Naive thymus-derived CD4-positive, alpha-beta T cell (primary cell): ENCODE results near the gene ANKS1B. TPM values are rescaled to one million over a fixed set of nuclear protein-coding genes. Genes with fewer than 3 reads are reported as not detected.

ENCODE experiments used
- ATAC-seq: fragments of 150-1000 bp; cut with Tn5 transposase; 2 replicates; pipeline ENCODE4 v1.10.0; 2021; ENCODE audit warnings: mild to moderate bottlenecking, moderate library complexity
- CTCF ChIA-PET: fragments of 350-600 bp; sonication (Branson Sonifier 250); formaldehyde crosslinking; loops from one replicate; lab custom pipeline; 2021; ENCODE audit warnings: antibody characterized with exemption; lab: Charles Lee
- POLR2A ChIA-PET: fragments of 350-600 bp; sonication (Branson Sonifier 250); formaldehyde crosslinking; loops from one replicate; lab custom pipeline; 2021; ENCODE audit warnings: antibody characterized with exemption, inconsistent platforms; lab: Charles Lee
- DNase-seq, 9 donors: peaks; one replicate each; pipeline versions ENCODE4 v3.0.0 to v3.0.0-alpha.2; 2020 to 2022; ENCODE audit warnings: mixed read lengths in 1 of 9
- H3K27ac ChIP-seq: one replicate; pipeline ENCODE4 v1.7.0; 2013; ENCODE audit warnings: mild to moderate bottlenecking, low read depth, low read length, moderate library complexity
- H3K27me3 ChIP-seq, 2 donors: one replicate each; pipeline ENCODE4 v1.7.0; 2013; ENCODE audit warnings: low read length in 2 of 2, mild to moderate bottlenecking in 2 of 2, moderate library complexity in 2 of 2; ENCODE audit not compliant: control insufficient read depth in 2 of 2, insufficient read depth in 2 of 2
- H3K36me3 ChIP-seq, 3 experiments: 1 replicate in 2 of 3; 2 replicates in 1 of 3; pipeline ENCODE4 v1.7.0; 2013; ENCODE audit warnings: low read length in 3 of 3, mild to moderate bottlenecking in 3 of 3, moderate library complexity in 1 of 3; ENCODE audit not compliant: insufficient read depth in 3 of 3, control insufficient read depth in 2 of 3
- H3K4me1 ChIP-seq, 2 donors: one replicate each; pipeline ENCODE4 v1.7.0; 2013; ENCODE audit warnings: low read length in 2 of 2, mild to moderate bottlenecking in 2 of 2, moderate library complexity in 1 of 2; ENCODE audit not compliant: control insufficient read depth in 2 of 2, insufficient read depth in 2 of 2
- H3K4me3 ChIP-seq: 2 replicates; pipeline ENCODE4 v1.7.0; 2013; ENCODE audit warnings: mild to moderate bottlenecking, low read length
- H3K9me3 ChIP-seq, 3 experiments: 1 replicate in 2 of 3; 2 replicates in 1 of 3; pipeline ENCODE4 v1.7.0; 2013; ENCODE audit warnings: low read length in 3 of 3; ENCODE audit not compliant: control insufficient read depth in 2 of 3
- H3K27ac Mint-ChIP-seq, 9 donors: one replicate each; pipeline ENCODE4 v1.8.0; 2020 to 2022; ENCODE audit warnings: mixed read lengths in 9 of 9, mild to moderate bottlenecking in 8 of 9, moderate library complexity in 5 of 9, inconsistent platforms in 2 of 9
- H3K27me3 Mint-ChIP-seq, 5 donors: one replicate each; pipeline ENCODE4 v1.8.0; 2021 to 2022; ENCODE audit warnings: mixed read lengths in 5 of 5, mild to moderate bottlenecking in 1 of 5
- H3K36me3 Mint-ChIP-seq, 5 donors: one replicate each; pipeline ENCODE4 v1.8.0; 2020 to 2022; ENCODE audit warnings: mixed read lengths in 5 of 5, mild to moderate bottlenecking in 3 of 5, inconsistent platforms in 1 of 5
- H3K4me1 Mint-ChIP-seq, 7 donors: one replicate each; pipeline ENCODE4 v1.8.0; 2020 to 2022; ENCODE audit warnings: mixed read lengths in 7 of 7, mild to moderate bottlenecking in 3 of 7, inconsistent platforms in 1 of 7
- H3K4me3 Mint-ChIP-seq, 10 donors: one replicate each; pipeline ENCODE4 v1.8.0; 2020 to 2022; ENCODE audit warnings: mild to moderate bottlenecking in 10 of 10, mixed read lengths in 10 of 10, moderate library complexity in 6 of 10, inconsistent platforms in 2 of 10
- H3K9me3 Mint-ChIP-seq, 11 donors: one replicate each; pipeline ENCODE4 v1.8.0; 2020 to 2022; ENCODE audit warnings: mixed read lengths in 11 of 11, mild to moderate bottlenecking in 4 of 11, inconsistent platforms in 1 of 11, moderate library complexity in 1 of 11
- intact Hi-C, 2 donors: fragments of 100-400 bp; cut with micrococcal nuclease; formaldehyde crosslinking; loops; one replicate each; pipeline ENCODE4 v1.15.1; 2023
- polyA plus RNA-seq, 2 donors: library from polyadenylated mRNA; unstranded; fragments of 300-500 nt; fragmentation: Illumina TruSeq; gene quantifications; one replicate each; pipeline ENCODE4 v1.2.3, GENCODE V29; 2021
- total RNA-seq, 6 experiments: library from RNA in 5 of 6; stranded (reverse) in 5 of 6; gene quantifications; 1 replicate in 5 of 6; 2 replicates in 1 of 6; pipeline ENCODE4 v1.2.3 and lab custom pipeline; 2021 to 2026

The ANKS1B gene
- total and polyA plus RNA-seq, 7 experiments from 2014 or later: 0.97 TPM; not detected in 6

GRCh38 chr12:98799822-98800221 is 1184.9 kb downstream of the ANKS1B start:
- Mint-ChIP-seq H3K4me1 (no peaks in the 10 kb centered on the region), H3K27ac (no peak overlapping the region), H3K36me3 (no peaks in the 10 kb centered on the region), H3K27me3 (peaks cover 19 to 44% (median 29%) of the 10 kb centered on the region in 5 donors), H3K9me3 (no peaks in the 10 kb centered on the region), H3K4me3 (no peak overlapping the region)
- no peaks in the 10 kb centered on the region for H3K27me3 ChIP-seq
- POLR2A ChIA-PET: no interaction called here
- no peaks in the 10 kb centered on the region for H3K4me1 ChIP-seq
- intact Hi-C loops: no loop called here
- CTCF ChIA-PET: no interaction called here
- no peak for DNase-seq
- no peaks in the 10 kb centered on the region for H3K9me3 ChIP-seq
- H3K4me3 ChIP-seq: no peak overlapping the region
- no peak for ATAC-seq
- no peak overlapping the region for H3K27ac ChIP-seq
- no peaks in the 10 kb centered on the region for H3K36me3 ChIP-seq

DNA sequence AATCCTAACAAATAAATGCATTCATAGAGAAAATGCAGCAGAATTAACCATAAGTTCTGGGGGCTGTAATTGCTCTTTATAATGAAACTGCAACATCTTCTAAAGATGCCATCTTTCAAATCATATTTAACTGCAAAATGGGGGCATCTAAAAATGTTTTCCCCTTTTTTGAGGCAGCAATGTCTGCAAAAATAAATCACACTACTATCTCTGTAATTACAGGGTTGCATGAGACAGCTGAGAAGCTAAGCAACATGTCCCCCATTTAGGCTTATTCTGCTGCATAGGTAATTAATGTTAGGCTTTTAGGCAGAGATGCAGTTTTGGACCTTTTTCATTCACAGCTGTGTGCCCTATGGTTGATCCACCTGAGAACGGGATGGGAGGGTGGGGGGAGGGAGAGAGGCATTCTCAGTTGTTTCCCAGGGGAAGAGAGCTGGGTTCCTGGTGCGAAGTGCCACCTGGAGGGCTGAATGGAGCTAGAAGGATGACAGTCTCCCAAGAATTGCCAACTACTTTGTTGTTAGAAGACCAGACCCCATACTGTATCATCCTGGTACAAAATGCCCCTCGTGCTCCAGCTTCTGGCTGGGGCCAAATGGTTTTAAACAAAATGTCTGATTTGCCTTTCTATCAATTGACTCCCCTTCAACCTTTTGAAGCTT is 1185.5 kb downstream of the ANKS1B start:
- H3K36me3 Mint-ChIP-seq: no peaks in the 10 kb centered on the region
- peaks cover 0 to 1% (median 0%) of the 10 kb centered on the region in 11 donors for H3K9me3 Mint-ChIP-seq
- Histone ChIP-seq H3K27me3 (no peaks in the 10 kb centered on the region), H3K36me3 (no peaks in the 10 kb centered on the region), H3K27ac (no peak overlapping the region), H3K4me1 (no peaks in the 10 kb centered on the region), H3K9me3 (no peaks in the 10 kb centered on the region), H3K4me3 (no peak overlapping the region)
- intact Hi-C loops: no loop called here
- DNase-seq: no peak
- POLR2A ChIA-PET: no interaction called here
- no peak for ATAC-seq
- peaks cover 23 to 46% (median 26%) of the 10 kb centered on the region in 5 donors for H3K27me3 Mint-ChIP-seq
- no peak overlapping the region for H3K4me3 Mint-ChIP-seq
- no peak overlapping the region for H3K27ac Mint-ChIP-seq
- no peaks in the 10 kb centered on the region for H3K4me1 Mint-ChIP-seq
- CTCF ChIA-PET: no interaction called here

GRCh38 chr12:98797200-98797599 is 1187.5 kb downstream of the ANKS1B start:
- H3K27ac ChIP-seq: no peak overlapping the region
- H3K9me3 ChIP-seq: no peaks in the 10 kb centered on the region
- Mint-ChIP-seq H3K36me3 (no peaks in the 10 kb centered on the region), H3K4me3 (no peak overlapping the region), H3K4me1 (no peaks in the 10 kb centered on the region), H3K9me3 (peaks cover 0 to 2% (median 0%) of the 10 kb centered on the region in 11 donors), H3K27ac (no peak overlapping the region), H3K27me3 (peaks cover 22 to 51% (median 28%) of the 10 kb centered on the region in 5 donors)
- ATAC-seq (no peak), DNase-seq (no peak)
- H3K27me3 ChIP-seq: no peaks in the 10 kb centered on the region
- no peaks in the 10 kb centered on the region for H3K4me1 ChIP-seq
- ChIA-PET CTCF (no interaction called here), POLR2A (no interaction called here)
- H3K4me3 ChIP-seq: no peak overlapping the region
- intact Hi-C loops: no loop called here
- H3K36me3 ChIP-seq: no peaks in the 10 kb centered on the region

DNA sequence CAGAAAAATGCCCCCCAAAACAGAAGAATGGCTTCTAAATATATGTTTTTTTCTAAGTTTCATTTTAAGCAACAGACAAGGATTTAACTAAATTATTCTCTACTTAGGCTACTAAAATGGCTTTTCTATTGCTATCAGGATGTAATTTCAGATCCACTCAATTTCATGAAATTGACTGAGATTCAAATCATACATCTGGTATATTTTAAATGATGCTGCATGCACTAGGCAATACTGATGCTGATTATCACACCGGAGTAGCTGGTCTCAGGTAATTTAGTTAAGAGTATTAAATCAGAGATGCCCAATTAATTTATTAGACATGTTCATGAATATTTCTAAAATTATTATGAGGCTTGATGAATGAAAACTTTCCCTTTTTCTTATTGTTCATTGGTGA is 1188.0 kb downstream of the ANKS1B start:
- ChIA-PET CTCF (no interaction called here), POLR2A (no interaction called here)
- Mint-ChIP-seq H3K27ac (no peak overlapping the region), H3K27me3 (peaks cover 17 to 47% (median 25%) of the 10 kb centered on the region in 5 donors), H3K4me1 (no peaks in the 10 kb centered on the region), H3K36me3 (no peaks in the 10 kb centered on the region), H3K9me3 (peaks cover 0 to 2% (median 0%) of the 10 kb centered on the region in 11 donors), H3K4me3 (no peak overlapping the region)
- no peak for DNase-seq
- Histone ChIP-seq H3K9me3 (no peaks in the 10 kb centered on the region), H3K27ac (no peak overlapping the region), H3K27me3 (no peaks in the 10 kb centered on the region), H3K36me3 (no peaks in the 10 kb centered on the region), H3K4me1 (no peaks in the 10 kb centered on the region), H3K4me3 (no peak overlapping the region)
- intact Hi-C loops: no loop called here
- no peak for ATAC-seq

- no peaks in the 10 kb centered on the region for H3K4me1 Mint-ChIP-seq
- no peak for ATAC-seq
- H3K36me3 Mint-ChIP-seq: no peaks in the 10 kb centered on the region
- H3K9me3 Mint-ChIP-seq: peaks cover 0 to 2% (median 0%) of the 10 kb centered on the region in 11 donors
- H3K27ac ChIP-seq: no peak overlapping the region
- H3K4me3 ChIP-seq: no peak overlapping the region
- intact Hi-C loops: no loop called here
- no peaks in the 10 kb centered on the region for H3K27me3 ChIP-seq
- POLR2A ChIA-PET: no interaction called here
- H3K36me3 ChIP-seq: no peaks in the 10 kb centered on the region
- no peak overlapping the region for H3K27ac Mint-ChIP-seq
- no peak for DNase-seq
- no peaks in the 10 kb centered on the region for H3K4me1 ChIP-seq
- H3K4me3 Mint-ChIP-seq: no peak overlapping the region
- CTCF ChIA-PET: no interaction called here
- no peaks in the 10 kb centered on the region for H3K9me3 ChIP-seq
- peaks cover 17 to 41% (median 20%) of the 10 kb centered on the region in 5 donors for H3K27me3 Mint-ChIP-seq
These were observed 1191.6 kb downstream of the ANKS1B start for GRCh38 chr12:98793121-98793520.

- no peak overlapping the region for H3K4me3 ChIP-seq
- Mint-ChIP-seq H3K4me3 (no peak overlapping the region), H3K9me3 (peaks cover 0 to 2% (median 0%) of the 10 kb centered on the region in 11 donors), H3K27me3 (peaks cover 15 to 36% (median 25%) of the 10 kb centered on the region in 5 donors), H3K36me3 (no peaks in the 10 kb centered on the region), H3K4me1 (no peaks in the 10 kb centered on the region), H3K27ac (no peak overlapping the region)
- DNase-seq: no peak
- no peaks in the 10 kb centered on the region for H3K4me1 ChIP-seq
- H3K27ac ChIP-seq: no peak overlapping the region
- ATAC-seq: no peak
- ChIA-PET POLR2A (no interaction called here), CTCF (interaction anchor here (0.6 kb wide), 1 partner anchor 120 kb away, joined by 3 read pairs; no protein-coding TSS in a partner anchor)
- H3K27me3 ChIP-seq: no peaks in the 10 kb centered on the region
- intact Hi-C loops: no loop called here
- H3K36me3 ChIP-seq: no peaks in the 10 kb centered on the region
- no peaks in the 10 kb centered on the region for H3K9me3 ChIP-seq
These were observed 1193.3 kb downstream of the ANKS1B start for GRCh38 chr12:98791406-98791805.

DNA sequence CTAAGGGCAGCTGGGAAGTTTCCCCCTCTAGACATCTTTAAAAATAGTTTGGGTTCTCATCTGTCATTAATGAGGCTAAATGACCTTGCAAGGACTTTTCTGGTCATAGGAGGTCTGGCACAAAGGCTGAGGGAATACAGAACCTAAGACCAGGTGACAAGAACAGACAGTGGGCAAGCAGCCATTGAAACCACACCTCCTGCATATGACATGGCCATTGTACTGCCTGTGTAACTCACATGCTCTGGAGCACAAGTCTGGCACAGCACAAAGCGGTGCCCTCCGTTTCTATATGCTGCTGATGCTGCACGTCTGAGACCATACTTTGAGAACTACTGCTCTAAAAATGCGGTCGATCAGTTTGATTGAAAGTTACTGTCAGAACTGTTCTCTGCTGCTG is 1196.3 kb downstream of the ANKS1B start:
- no peaks in the 10 kb centered on the region for H3K36me3 ChIP-seq
- no peaks in the 10 kb centered on the region for H3K9me3 ChIP-seq
- no peak for DNase-seq
- peaks cover 0 to 3% of the 10 kb centered on the region in 2 donors for H3K27me3 ChIP-seq
- H3K4me1 ChIP-seq: no peaks in the 10 kb centered on the region
- H3K4me3 Mint-ChIP-seq: no peak overlapping the region
- intact Hi-C loops: no loop called here
- H3K4me1 Mint-ChIP-seq: no peaks in the 10 kb centered on the region
- H3K4me3 ChIP-seq: no peak overlapping the region
- no peak for ATAC-seq
- no peak overlapping the region for H3K27ac ChIP-seq
- no peaks in the 10 kb centered on the region for H3K36me3 Mint-ChIP-seq
- H3K27ac Mint-ChIP-seq: no peak overlapping the region
- ChIA-PET CTCF (no interaction called here), POLR2A (no interaction called here)
- peaks cover 18 to 36% (median 29%) of the 10 kb centered on the region in 5 donors for H3K27me3 Mint-ChIP-seq
- peaks cover 0 to 1% (median 0%) of the 10 kb centered on the region in 11 donors for H3K9me3 Mint-ChIP-seq
